HG02870 (cell line): Measurements from ENCODE around the gene RAB34.
"Not testable (repeated sequence)": the region's sequence is repeated elsewhere in the genome, so short reads cannot be mapped to it uniquely, and the experiment has no call there.

Source experiments
- ATAC-seq: cut with Tn5 transposase; IDR thresholded peaks from one replicate; pipeline ENCODE4 v1.9.1; 2021; ENCODE audit warnings: mild to moderate bottlenecking, moderate library complexity; ENCODE audit not compliant: unreplicated experiment

RAB34 gene

DNA sequence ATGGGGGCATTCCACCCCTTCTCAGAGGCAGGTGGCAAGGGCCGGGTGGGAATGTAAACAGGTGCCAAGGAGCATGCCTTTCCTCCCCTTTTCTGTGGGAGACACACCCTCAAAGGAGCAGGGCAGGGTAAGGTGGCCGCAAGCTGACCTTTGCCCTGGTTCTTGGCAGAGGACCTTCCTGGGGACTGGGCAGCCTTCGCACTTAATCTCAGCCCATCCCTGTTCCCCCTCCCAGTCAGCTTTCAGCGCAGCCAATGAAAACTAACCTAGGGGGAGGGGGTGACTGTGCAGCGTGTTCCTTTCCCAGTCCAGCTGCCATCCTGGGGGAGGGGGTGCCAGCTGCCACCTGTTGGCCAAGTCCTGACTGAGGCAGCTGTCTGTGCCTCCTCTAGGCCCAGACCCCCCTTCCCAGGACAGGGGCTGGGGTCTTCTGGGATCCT is 29.0 kb upstream of the RAB34 start:
- ATAC-seq, result no peak

DNA sequence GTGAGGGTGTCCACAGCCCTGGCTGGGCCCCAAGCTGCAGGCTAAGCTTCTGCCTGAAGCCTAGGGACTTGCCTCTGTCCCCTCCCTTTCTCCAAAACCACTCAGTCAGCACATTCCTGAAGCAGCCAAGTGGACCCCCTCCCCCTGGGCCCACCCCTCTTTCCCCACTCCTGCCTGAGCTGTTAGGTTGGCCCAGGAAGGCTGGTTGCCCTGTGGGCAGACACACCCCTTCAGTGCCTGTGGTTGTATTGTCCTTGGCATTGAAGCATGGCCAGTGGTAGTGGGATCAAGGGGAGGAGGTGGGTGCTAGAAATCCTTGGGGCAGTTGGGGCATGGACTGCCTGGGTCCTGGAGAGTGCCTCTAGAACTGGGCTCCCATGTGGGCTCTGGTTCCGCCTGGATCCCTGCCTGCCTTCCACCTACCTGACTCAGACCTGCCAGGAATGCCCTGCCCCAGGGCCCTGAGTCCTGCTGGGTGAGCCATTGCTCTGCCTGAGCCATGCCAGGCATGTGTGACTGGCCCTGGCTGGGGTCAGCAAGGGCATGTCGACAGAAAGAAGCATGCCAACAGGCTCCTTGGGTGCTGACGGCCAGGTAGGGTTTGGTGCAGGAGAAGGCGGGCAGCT is 28.2 kb upstream of the RAB34 start:
- ATAC-seq, result no peak

DNA sequence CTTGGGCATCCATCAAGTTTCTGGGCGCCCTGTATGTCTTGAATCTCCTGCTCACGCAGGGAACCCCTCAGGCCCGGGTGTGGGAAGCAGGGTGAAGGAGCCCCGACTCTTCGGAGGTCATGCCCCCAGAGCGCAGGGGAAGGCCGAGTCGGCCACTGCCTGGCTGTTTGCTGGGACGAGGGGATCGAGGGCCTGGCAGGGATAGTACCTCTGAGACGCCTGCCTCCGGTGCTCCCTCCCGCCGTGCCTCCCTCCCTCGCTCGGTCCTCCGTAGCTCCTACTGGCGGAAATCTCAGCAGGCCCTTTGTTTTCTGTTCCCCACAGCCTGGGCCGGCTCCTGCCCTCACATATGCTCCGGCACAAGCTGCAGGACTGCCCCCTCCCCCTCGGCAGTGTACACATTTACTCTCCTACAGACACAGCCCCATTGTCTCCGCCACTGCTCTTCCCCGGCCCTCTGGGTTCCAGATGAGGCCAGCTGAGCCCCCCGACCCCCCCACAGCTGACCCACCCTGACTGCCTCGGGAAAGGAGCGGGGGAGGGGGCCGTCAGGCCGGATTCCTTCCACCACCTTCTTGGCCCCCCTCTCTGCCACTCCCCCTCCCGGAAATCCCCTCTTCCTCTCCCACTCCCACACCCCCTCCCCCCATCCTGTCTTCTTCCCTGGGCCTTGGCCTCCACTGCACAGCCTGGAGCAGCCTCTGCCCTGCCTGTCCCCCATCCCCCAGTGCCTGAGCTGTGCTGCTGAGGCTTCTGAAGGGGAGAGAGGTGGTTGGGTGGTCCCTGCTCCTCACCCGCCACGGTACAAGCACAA is 27.5 kb upstream of the RAB34 start:
- ATAC-seq, result no peak

DNA sequence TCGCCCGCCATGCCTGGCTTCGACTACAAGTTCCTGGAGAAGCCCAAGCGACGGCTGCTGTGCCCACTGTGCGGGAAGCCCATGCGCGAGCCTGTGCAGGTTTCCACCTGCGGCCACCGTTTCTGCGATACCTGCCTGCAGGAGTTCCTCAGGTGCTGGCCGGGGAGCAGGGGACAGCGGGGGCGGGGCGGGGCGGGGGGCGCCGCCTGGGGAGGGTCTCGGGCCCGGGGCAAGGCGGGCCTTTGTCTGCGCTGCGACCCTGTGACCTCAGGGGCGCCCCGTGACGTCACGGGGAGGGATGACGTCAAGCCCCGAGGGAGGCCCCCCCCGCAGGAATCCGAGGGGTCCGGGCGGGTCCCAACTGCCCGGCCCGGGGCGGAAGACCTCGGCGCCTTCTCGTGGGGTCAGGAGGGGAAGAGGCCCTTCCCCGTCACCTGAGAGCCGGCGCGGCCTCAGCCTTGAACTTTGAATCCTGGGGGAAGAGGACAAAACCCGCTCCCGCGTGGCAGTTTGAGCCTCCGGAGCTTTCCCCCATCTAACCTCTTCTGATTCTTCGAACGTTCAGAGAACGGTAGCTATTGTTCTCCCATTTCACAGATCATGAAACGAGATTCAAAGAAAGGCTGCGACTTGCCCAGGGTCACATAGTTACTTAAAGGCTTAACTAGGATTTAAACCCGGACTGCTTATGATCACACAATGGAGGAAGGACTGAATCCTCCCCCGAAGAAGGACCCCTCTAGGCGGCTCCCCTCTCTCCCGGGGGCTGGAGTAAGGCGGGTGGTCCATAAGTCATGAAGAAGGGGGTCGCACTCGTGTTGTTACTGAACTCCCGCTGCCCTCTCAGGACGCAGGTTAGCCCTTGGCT is 26.7 kb upstream of the RAB34 start:
- peak; percentile 19 for ATAC-seq

DNA sequence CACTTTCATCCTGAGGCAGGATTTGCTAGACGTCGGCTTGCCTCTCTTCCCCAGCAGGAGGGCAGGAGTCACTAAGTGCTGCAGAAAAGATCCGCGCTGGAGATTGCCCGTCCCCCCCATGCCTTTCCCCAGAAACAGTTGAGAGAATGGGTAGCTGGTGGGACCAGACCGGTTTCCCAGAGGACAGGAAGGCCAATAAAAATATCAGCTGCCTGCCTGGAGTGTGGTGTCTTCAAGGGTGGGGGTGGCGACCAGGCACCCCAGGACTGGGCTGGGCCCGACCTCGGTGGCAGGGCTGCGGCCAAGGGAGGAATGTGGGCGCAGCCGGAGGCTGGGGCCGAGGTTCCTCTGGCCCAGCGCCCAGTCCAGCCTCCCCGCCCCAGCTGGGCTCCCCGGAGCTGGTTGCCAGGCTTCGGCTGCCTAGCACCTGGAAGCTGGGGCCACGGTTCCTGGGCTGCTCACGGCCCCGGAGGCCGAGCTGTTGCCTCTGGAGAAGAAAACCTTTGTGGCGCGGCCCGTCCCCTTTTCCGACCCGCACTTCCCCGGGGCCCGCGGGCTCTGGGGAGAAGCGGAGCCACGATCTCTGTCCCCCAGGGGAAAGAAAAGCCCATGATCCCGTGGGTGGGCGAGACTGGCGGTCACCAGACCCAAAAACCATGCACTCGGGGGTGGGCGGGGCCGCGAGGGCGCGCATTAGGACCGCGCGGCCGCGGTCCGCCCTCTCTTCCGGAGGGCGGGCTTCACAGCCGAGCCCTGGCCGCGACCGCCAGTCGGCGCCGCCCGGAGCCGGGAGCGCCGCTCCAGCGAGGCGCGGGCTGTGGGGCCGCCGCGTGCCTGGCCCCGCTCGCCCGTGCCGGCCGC is 25.8 kb upstream of the RAB34 start, which contains the start of gene TRAF4:
Gene TRAF4, plus strand, starts transcription at position 769 of the 861 bp plus-strand sequence. CDS start 102 bp downstream, outside the sequence.
- peak; percentile 49 for ATAC-seq

DNA sequence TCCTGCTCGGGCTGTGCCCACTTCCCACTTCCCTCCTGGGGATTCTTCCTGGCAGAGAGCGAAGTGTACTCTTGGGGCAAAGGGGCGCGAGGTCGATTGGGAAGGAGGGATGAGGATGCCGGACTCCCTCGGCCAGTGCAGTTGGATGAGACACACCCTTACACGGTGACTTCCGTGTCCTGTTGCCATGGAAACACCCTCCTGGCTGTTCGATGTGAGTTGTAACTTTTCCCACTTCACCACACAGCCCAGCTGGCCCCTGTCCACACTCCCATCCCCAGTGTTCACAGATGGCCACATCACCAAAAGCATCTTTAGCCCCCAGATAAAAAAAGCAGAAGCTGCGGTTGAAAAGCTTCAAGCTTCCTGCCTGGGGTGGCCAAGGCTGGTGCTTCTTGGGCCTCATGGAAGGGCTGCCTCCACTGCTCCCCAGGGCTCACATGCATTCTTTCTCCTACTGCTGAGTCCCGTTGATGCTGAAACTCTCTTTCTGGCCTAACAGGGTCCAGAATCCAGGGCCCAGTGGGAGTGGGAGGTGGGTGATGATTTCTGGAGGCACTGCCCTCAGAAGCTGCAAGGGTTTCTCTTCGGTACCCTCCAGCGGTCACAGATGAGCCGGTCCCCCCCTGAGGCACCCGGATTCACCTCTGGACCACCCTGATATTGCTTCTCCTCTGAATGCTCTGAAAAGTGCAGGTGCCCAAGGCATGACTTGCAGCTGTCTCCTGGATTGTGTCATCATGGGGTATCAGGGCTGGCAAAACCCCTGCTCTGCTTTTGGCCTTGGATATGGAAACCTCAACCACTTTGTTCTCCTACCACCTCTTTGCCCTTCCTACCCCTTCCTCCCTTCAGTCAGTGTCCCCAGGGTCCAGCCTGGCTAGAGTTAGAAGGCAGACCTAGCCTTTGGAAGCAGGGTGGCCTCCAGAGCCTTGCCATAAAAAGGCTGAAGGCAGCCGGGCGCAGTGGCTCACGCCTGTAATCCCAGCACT is 24.0 kb upstream of the RAB34 start:
- no peak for ATAC-seq

DNA sequence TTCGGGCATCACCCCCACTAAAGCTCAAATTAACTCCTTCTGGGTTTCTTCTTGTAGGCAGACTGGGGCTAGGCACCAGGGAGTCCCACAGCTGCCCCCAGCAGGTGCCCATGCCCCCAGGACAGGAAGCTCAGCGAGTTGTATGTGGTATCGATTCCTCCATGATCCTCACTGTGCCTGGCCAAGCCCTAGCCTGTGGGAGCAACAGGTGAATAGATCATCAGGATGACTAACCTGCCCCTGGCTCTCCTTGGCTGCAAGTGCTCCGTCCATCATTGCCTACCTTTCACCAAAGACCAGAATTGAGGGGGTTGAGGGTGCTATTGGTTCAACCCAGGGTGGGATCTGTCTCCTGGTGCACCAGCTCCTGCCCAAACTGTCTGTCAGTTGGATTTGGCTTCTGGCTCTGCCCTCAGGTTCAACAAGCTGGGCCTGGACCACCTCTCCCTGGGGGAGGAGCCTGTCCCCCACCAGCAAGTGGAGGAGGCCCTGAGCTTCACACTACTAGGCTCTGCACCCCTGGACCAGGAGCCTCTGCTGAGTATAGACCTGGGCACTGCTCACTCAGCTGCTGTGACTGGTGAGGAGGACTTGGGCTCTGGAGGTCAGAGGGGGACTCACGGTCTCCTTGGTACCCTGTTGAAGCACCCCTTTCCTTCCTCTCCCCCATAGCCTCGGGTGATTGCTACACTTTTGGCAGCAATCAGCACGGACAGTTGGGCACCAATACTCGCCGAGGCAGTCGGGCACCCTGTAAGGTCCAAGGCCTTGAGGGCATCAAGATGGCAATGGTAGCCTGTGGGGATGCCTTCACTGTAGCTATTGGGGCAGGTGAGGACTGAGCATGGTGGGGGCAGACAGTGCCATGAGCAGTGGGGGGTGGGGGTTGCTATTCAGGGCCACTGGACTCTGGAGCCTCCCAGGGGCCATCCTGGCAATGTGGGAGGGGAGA is 23.0 kb upstream of the RAB34 start:
- ATAC-seq, result no peak

DNA sequence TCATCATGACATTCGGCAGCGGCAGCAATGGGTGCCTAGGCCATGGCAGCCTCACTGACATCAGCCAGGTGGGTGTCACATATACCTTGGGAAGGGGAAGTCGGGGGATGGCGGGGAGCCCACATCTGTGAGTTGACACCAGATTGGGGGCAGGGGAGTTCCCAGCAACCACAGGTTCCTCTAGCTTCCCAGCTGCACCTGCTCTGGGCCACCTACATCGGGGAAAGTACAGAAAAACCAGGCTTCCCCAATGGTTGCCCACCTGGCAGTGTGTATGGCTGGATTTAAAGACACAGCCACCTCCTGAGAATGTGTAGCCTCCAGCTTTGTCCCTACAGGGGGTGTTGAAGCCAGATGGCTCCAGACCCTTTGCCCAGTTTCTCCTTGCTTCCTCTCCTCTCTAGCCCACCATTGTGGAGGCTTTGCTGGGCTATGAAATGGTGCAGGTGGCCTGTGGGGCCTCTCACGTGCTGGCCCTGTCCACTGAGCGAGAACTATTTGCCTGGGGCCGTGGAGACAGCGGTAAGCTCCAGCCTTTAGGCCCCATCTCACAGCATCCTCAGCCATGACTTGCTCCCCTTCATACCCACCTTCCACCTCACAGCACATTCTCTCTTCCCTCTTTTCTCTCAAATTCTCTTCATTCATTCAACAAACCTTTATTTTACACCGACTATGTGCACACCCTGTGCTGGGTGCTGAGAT is 21.2 kb upstream of the RAB34 start:
- ATAC-seq, result no peak

DNA sequence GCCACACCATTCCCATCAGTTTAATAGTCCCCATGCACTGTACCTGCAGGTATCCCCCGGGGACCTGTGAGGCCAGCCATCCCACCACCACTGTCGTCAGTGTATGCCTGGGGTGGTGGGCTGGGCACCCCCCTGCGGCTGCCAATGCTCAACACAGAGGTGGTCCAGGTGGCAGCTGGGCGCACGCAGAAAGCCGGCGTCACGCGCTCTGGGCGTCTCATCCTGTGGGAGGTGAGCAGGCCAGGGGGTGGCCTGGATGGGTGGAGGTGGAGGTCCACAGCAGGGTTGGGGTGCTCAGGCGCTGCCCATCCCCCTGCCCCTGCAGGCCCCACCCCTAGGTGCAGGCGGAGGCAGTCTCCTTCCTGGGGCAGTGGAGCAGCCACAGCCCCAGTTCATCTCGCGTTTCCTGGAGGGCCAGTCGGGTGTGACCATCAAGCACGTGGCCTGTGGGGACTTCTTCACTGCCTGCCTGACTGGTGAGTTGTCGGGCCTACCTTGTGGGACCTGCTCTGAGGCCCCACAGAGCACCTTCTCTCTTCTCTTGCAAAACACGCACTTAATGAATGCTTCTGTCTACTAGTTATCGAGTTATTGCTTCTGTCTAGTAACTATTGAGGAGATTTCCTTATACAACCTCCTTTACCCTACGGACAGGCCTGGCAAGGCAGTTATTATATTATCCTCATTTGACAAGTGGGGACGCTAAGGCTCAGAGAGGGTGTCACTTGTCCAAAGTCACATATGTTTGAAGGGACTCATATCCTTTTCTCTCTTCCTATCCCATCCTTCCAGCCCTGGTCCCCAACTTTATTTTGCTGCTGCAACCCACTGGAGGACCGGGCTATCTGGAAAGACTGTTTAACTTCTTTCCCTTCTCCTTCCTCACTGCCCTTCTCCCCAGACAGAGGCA is 20.4 kb upstream of the RAB34 start:
- ATAC-seq, result peak; percentile 61

DNA sequence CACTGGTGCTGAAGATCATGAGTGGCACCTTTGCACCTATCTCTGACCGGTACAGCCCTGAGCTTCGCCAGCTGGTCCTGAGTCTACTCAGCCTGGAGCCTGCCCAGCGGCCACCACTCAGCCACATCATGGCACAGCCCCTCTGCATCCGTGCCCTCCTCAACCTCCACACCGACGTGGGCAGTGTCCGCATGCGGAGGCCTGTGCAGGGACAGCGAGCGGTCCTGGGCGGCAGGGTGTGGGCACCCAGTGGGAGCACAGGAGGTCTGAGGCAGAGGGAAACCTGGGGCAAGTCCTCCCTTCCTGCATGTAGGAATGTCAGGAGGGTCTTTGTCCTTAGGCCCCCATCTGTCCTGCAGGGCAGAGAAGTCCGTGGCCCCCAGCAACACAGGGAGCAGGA is 19.6 kb upstream of the RAB34 start:
- ATAC-seq, result no peak

DNA sequence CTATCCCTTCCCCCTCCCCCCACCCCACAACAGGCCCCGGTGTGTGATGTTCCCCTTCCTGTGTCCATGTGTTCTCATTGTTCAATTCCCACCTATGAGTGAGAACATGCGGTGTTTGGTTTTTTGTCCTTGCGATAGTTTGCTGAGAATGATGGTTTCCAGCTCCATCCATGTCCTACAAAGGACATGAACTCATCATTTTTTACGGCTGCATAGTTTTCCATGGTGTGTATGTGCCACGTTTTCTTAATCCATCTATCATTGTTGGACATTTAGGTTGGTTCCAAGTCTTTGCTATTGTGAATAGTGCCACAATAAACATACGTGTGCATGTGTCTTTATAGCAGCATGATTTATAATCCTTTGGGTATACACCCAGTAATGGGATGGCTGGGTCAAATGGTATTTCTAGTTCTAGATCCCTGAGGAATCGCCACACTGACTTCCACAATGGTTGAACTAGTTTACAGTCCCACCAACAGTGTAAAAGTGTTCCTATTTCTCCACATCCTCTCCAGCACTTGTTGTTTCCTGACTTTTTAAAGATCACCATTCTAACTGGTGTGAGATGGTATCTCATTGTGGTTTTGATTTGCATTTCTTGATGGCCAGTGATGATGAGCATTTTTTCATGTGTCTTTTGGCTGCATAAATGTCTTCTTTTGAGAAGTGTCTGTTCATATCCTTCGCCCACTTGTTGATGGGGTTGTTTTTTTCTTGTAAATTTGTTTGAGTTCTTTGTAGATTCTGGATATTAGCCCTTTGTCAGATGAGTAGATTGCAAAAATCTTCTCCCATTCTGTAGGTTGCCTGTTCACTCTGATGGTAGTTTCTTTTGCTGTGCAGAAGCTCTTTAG is 18.5 kb upstream of the RAB34 start:
- ATAC-seq, result not testable (repeated sequence)

DNA sequence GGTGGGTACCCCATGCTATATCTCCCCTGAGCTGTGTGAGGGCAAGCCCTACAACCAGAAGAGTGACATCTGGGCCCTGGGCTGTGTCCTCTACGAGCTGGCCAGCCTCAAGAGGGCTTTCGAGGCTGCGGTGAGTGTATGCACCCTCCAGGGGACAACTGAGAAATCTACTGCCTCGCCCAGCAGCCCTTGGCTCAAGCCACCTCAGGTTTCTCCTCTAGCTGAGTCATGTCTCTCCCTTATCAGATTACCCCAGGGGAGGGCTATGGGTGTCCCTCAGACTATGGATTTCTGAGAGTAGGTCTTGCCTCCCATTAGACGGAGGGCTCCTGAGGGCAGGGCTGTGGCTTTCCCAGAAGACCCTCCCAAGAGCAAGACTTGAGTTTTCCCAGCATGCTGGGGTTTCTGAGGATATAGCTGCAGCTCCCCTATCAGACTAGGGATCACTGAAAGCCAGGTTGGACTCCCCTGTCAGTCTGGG is 17.6 kb upstream of the RAB34 start:
- no peak for ATAC-seq

DNA sequence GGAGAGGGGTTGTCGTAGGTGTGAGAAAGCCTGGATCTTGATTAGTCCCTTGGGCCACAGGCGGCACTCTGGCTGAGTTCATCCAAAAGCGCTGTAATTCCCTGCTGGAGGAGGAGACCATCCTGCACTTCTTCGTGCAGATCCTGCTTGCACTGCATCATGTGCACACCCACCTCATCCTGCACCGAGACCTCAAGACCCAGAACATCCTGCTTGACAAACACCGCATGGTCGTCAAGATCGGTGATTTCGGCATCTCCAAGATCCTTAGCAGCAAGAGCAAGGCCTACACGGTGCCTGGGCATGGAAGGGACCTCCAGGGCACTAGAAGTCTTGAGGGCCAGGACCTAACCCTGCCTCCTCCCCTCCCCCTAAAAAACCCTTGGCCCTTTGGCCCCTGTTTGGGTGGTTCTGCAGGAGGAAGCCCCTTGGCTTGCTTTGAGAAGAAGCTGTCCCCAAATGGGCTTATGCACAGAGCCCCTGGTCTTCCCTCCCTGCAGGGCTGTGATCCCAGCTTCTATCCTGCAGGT is 17.1 kb upstream of the RAB34 start:
- no peak for ATAC-seq

DNA sequence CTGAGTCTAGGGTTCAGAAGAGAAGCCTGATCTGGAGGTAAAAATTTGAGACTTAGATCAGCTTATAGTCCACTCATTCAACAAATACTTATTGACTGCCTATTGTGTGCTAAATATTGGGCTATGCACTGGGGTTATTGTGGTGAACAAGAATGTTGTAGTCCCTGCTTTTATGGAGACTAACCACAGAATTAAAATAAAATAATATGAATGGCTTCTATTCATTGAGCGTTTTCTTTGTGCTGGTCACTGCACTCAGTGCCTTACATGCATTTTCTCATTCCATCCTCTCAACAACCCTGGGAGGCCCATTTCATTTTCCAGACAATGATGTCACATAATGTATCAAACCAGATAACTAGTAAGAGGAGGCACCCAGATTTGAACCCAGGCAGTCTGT is 15.7 kb upstream of the RAB34 start:
- no peak for ATAC-seq

DNA sequence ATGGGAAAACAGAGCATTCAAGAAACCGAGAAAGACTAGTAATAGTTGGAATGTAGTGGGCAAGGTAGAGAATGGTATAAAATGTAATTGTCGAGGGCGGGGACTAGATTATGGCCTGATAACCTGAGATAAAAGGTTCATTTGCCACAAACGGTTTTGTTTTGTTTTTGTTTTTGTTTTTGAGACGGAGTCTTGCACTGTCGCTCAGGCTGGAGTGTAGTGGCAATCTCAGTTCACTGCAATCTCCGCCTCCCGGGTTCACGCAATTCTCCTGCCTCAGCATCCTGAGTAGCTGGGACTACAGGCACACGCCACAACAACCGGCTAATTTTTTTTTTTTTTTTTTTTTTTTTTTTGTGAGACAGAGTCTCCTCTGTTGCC is 12.3 kb upstream of the RAB34 start:
- no peak for ATAC-seq
